22Rv1 (cell line): Measurements from ENCODE around the gene GTPBP1.

Source experiments
- H3K27ac ChIP-seq: fragments of 450-650 bp; 2 replicates; pipeline ENCODE4 v1.5.1; 2017
- CTCF ChIP-seq: fragments of 450-650 bp; IDR thresholded peaks from 2 replicates; pipeline ENCODE4 v1.5.1; 2017; ENCODE audit warnings: mild to moderate bottlenecking
- ZFX ChIP-seq: fragments of 450-650 bp; IDR thresholded peaks from 2 replicates; pipeline ENCODE4 v1.6.1; 2017; ENCODE audit warnings: antibody characterized with exemption, borderline replicate concordance

The GTPBP1 gene

GRCh38 chr22:38706101-38706900 lies 557 bp downstream of the GTPBP1 start:
- no peak for TF ChIP-seq CTCF
- no peak for TF ChIP-seq ZFX
- peak overlapping the region; percentile 91 for H3K27ac ChIP-seq

GRCh38 chr22:38706901-38707195 lies 1.1 kb downstream of the GTPBP1 start:
- H3K27ac ChIP-seq: peak overlapping the region; percentile 91
- TF ChIP-seq ZFX: no peak
- no peak for TF ChIP-seq CTCF

- TF ChIP-seq ZFX: no peak
- no peak for TF ChIP-seq CTCF
- H3K27ac ChIP-seq: peak overlapping the region; percentile 91
Measured at GRCh38 chr22:38707346-38707745, 1.6 kb downstream of the GTPBP1 start.

GRCh38 chr22:38707984-38708383 lies 2.2 kb downstream of the GTPBP1 start:
- no peak overlapping the region; the same call in 1 of the 2 replicates for H3K27ac ChIP-seq
- TF ChIP-seq ZFX (no peak), CTCF (no peak)

GRCh38 chr22:38709306-38709705 lies 3.6 kb downstream of the GTPBP1 start:
- no peak overlapping the region for H3K27ac ChIP-seq
- TF ChIP-seq ZFX: no peak
- TF ChIP-seq CTCF: no peak

- H3K27ac ChIP-seq: no peak overlapping the region
- no peak for TF ChIP-seq CTCF
- no peak for TF ChIP-seq ZFX
Measured at GRCh38 chr22:38710351-38710750, 4.6 kb downstream of the GTPBP1 start.

- H3K27ac ChIP-seq: no peak overlapping the region
- TF ChIP-seq ZFX (no peak), CTCF (no peak)
Measured at GRCh38 chr22:38710866-38711265, 5.1 kb downstream of the GTPBP1 start.
